A673 (cell line): ENCODE measurements around the gene CPXM1. TPM values are rescaled to one million over a fixed set of nuclear protein-coding genes. Genes with fewer than 3 reads are reported as not detected.

ENCODE experiments used
- BruUV-seq: library from RNA; stranded (reverse); fragments of 400-500 nt; replicated peaks from 2 replicates; lab custom pipeline; 2021; lab: Mats Ljungman, UMichigan
- CTCF ChIA-PET: fragments of 300-600 bp; sonication (Branson Sonifier 250); formaldehyde crosslinking; loops from one replicate; lab custom pipeline; 2022; ENCODE audit warnings: antibody characterized with exemption; lab: Charles Lee
- POLR2A ChIA-PET: fragments of 300-600 bp; sonication (Branson Sonifier 250); formaldehyde crosslinking; loops from one replicate; lab custom pipeline; 2022; ENCODE audit warnings: antibody characterized with exemption; ENCODE audit not compliant: low non-redundant PET; lab: Charles Lee
- DNase-seq: peaks from one replicate; pipeline ENCODE4 v3.0.0-alpha.2; 2015; ENCODE audit warnings: low spot score
- H3K27ac ChIP-seq: fragments of 200-600 bp; sonication (generic); 2 replicates; pipeline ENCODE4 v1.5.1; 2016; ENCODE audit warnings: mixed run types, low read depth, mild to moderate bottlenecking, mixed read lengths, antibody characterized with exemption, low read length; ENCODE audit not compliant: poor library complexity, severe bottlenecking
- H3K27me3 ChIP-seq: fragments of 200-600 bp; sonication (generic); replicated peaks from 2 replicates; pipeline ENCODE4 v1.6.1; 2017; ENCODE audit warnings: mixed run types, low read depth, mild to moderate bottlenecking, mixed read lengths, antibody characterized with exemption, low read length; ENCODE audit not compliant: insufficient read depth, poor library complexity
- H3K36me3 ChIP-seq: fragments of 200-600 bp; sonication (generic); 2 replicates; pipeline ENCODE4 v1.6.1; 2016; ENCODE audit warnings: mixed run types, mild to moderate bottlenecking, mixed read lengths, antibody characterized with exemption, low read length; ENCODE audit not compliant: insufficient read depth, poor library complexity, severe bottlenecking
- H3K4me1 ChIP-seq: fragments of 200-600 bp; sonication (generic); 2 replicates; pipeline ENCODE4 v1.6.1; 2017; ENCODE audit warnings: mixed run types, mild to moderate bottlenecking, mixed read lengths, antibody characterized with exemption, low read length; ENCODE audit not compliant: insufficient read depth, poor library complexity, severe bottlenecking
- H3K4me3 ChIP-seq: fragments of 200-600 bp; sonication (generic); 2 replicates; pipeline ENCODE4 v1.5.1; 2016; ENCODE audit warnings: low read depth, mixed run types, mild to moderate bottlenecking, mixed read lengths, low read length; ENCODE audit not compliant: poor library complexity, severe bottlenecking
- H3K9me3 ChIP-seq: fragments of 200-600 bp; sonication (generic); 2 replicates; pipeline ENCODE4 v1.6.1; 2016; ENCODE audit warnings: mixed run types, low read depth, mild to moderate bottlenecking, mixed read lengths, antibody characterized with exemption, low read length; ENCODE audit not compliant: poor library complexity, severe bottlenecking
- CTCF ChIP-seq: fragments of 300-800, 200-600 bp; sonication (generic); conservative IDR thresholded peaks from 2 replicates; pipeline ENCODE4 v1.5.1; 2017; ENCODE audit warnings: low read depth, mild to moderate bottlenecking, antibody characterized with exemption, low read length, moderate library complexity, mixed read lengths
- EZH2 ChIP-seq: fragments of 200-600 bp; sonication (generic); IDR thresholded peaks from 2 replicates; pipeline ENCODE4 v1.6.1; 2017; ENCODE audit warnings: borderline replicate concordance, low read depth, mild to moderate bottlenecking, mixed read lengths, antibody characterized with exemption, low read length; ENCODE audit not compliant: poor library complexity, severe bottlenecking
- intact Hi-C: fragments of 100-400 bp; cut with micrococcal nuclease; formaldehyde crosslinking; loops from one replicate; pipeline ENCODE4 v1.10.0; 2022; ENCODE audit not compliant: unreplicated experiment
- total RNA-seq: library from RNA; stranded (reverse); gene quantifications from 2 replicates; pipeline ENCODE4 v1.2.3, GENCODE V29; 2021

Gene CPXM1
- total RNA-seq, 1 experiment from 2014 or later: 3.8 TPM

GRCh38 chr20:2805689-2806350 is 5.4 kb upstream of the CPXM1 start:
- Histone ChIP-seq H3K4me3 (no peak overlapping the region), H3K27ac (no peak overlapping the region), H3K4me1 (no peaks in the 10 kb centered on the region), H3K27me3 (peaks cover 51% of the 10 kb centered on the region), H3K36me3 (no peaks in the 10 kb centered on the region), H3K9me3 (no peaks in the 10 kb centered on the region)
- DNase-seq: no peak
- BruUV-seq: no TSS peak
- intact Hi-C loops: no loop called here
- POLR2A ChIA-PET: no interaction called here
- no peak for TF ChIP-seq CTCF
- TF ChIP-seq EZH2: no peak
- CTCF ChIA-PET: interaction anchor here (0.6 kb wide), 1 partner anchor 247 kb away, joined by 3 read pairs; no protein-coding TSS in a partner anchor

- DNase-seq: no peak
- CTCF ChIA-PET: interaction anchor here (0.9 kb wide), 1 partner anchor 49 kb away, joined by 3 read pairs; no protein-coding TSS in a partner anchor
- no TSS peak for BruUV-seq
- Histone ChIP-seq H3K4me1 (no peaks in the 10 kb centered on the region), H3K27ac (no peak overlapping the region), H3K4me3 (no peak overlapping the region), H3K27me3 (peaks cover 58% of the 10 kb centered on the region), H3K9me3 (no peaks in the 10 kb centered on the region), H3K36me3 (no peaks in the 10 kb centered on the region)
- intact Hi-C loops: no loop called here
- TF ChIP-seq CTCF (no peak), EZH2 (no peak)
- POLR2A ChIA-PET: no interaction called here
These were observed 4.6 kb upstream of the CPXM1 start for GRCh38 chr20:2804852-2805688.

- CTCF ChIA-PET: interaction anchor here (0.9 kb wide), 1 partner anchor 49 kb away, joined by 3 read pairs; no protein-coding TSS in a partner anchor
- no TSS peak for BruUV-seq
These were observed 3.8 kb upstream of the CPXM1 start for GRCh38 chr20:2804041-2804828.

More at GRCh38 chr20:2804041-2804828, 3.8 kb upstream of the CPXM1 start:
- peaks cover 66% of the 10 kb centered on the region for H3K27me3 ChIP-seq
- intact Hi-C loops: no loop called here
- H3K27ac ChIP-seq: no peak overlapping the region
- TF ChIP-seq CTCF (no peak), EZH2 (no peak)
- no peaks in the 10 kb centered on the region for H3K36me3 ChIP-seq
- H3K9me3 ChIP-seq: no peaks in the 10 kb centered on the region
- POLR2A ChIA-PET: no interaction called here
- peaks cover 5% of the 10 kb centered on the region for H3K4me1 ChIP-seq
- DNase-seq: no peak
- no peak overlapping the region for H3K4me3 ChIP-seq
